Sciatic nerve (tissue), 2 donors: ENCODE data around the gene DIP2C. TPM values are rescaled to one million over a fixed set of nuclear protein-coding genes. Genes with fewer than 3 reads are reported as not detected.
A peak's percentile ranks its signal among the peaks of the same experiment; 100 is the strongest.
"Not testable (repeated sequence)": the region's sequence is repeated elsewhere in the genome, so short reads cannot be mapped to it uniquely, and the experiment has no call there.

Source experiments
- ATAC-seq: fragments of 200-7000 bp; cut with Tn5 transposase; one replicate; pipeline ENCODE4 v1.9.1; 2020; ENCODE audit warnings: mild to moderate bottlenecking, moderate library complexity
- DNase-seq: peaks from one replicate; pipeline ENCODE4 v3.0.0-alpha.2; 2020; ENCODE audit warnings: low spot score
- intact Hi-C: fragments of 100-400 bp; cut with DNase I; formaldehyde crosslinking; loops from one replicate; pipeline ENCODE4 v1.14.2; 2022
- total RNA-seq: library from RNA; stranded (reverse); fragmentation: NEBNext Ultra II Directional; extraction: Animal tissue kit (Norgen Biotek cat#: 25700); gene quantifications from one replicate; pipeline ENCODE4 v1.2.1, GENCODE V29; 2021
- donor health status: DM: no; HTN: no; CAD: no.
- donor health status: DM: no; HTN: no; CAD: no.

The DIP2C gene
- total RNA-seq, 1 donor from 2014 or later: 38.7 TPM

DNA sequence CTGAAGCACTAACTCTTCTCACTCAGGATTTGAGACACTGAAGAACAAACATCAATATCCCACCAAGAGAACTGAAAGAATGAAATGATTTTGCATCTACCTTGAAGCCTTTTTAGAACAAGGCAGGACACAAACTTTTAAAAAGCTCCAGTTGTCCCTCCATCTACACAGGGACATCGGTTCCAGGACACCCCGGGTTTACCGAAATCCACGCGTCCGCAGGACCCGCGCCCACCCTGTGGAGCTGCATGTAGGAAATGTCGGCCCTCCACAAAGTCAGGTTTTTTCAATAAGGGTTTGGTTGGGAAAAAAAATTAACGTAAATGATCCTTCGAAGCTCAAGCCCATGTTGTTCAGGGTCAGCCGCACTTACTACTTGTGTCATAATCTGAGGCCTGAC, 94.0 kb downstream of the DIP2C start:
- peak; percentile 38 for DNase-seq
- ATAC-seq: no peak
- intact Hi-C loops: no loop called here

DNA sequence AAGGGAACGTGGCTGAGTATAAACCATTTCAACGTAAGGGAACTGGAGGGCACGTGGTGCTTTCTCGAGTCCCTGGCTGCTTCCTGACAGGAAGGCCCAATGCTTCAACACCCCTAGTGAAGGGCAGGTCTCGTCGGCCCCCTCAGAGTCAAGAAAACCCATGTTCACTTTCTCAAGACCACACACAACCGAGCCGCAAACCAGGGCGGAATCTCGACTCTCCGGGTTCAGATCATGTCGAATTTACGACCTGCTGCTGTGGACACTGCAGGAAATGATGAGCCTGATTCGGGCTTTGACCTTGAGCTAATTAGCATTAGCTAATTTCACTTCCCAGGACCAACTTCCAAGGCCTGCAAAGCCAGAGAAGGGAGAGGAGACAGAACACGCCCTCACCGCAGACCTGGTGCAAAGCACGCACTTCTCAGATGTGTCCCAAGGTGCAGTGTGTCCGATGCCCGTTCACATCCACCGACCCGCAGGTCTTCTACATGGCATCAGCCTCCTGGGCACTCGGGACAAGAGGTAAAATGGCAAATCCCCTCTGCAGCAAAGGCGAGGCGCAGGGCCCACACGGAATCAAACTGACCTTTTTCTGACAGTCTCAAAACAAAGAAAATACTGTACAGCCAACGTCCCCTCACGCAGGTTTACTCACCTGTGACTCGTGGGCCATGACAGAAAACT, 94.7 kb downstream of the DIP2C start:
- DNase-seq (peak; percentile 41), ATAC-seq (no peak)
- intact Hi-C loops: no loop called here

DNA sequence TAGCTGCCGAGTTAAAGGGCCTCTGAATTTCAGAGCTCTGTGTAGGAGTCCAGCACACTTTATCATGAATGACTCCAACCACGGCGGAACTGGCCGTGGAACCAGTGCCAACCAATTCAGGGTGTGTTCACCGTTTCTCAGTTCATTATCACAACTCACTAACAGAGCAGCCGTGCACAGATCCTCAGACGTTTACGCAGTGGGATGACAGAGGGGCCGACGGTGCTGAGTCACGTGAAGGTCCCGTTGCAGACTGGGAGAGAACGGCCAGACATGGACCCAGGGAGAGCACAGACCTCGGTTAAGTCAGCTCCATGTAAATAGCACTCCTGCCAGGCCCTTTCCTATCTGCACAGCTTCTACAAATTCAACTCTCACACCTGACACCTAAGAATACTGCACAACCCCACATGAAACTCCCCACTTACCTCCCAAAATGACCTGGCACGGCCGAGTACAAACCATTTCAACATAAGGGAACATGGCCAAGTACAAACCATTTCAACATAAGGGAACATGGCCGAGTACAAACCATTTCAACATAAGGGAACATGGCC, 95.5 kb downstream of the DIP2C start:
- intact Hi-C loops: no loop called here
- peak; percentile 10 for ATAC-seq
- DNase-seq: no peak

DNA sequence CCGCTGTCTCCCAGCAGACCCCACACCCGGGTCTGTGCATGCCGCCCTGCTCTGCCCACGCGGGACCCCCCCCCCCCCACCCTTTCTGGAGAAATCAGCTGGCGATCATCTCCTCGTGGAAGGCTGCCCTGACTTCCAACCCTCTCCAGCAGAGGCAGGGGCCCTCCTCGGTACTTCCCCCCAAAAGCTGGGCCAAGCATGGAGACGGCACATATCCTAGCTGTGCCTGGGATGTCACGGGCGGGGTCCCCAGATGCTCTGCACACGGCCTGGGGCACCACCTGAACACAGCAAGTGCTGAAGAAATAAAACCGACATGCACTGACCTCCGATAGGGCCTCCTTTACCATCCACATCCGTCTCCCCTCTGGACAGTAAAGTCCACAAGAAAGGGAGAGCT, 96.0 kb downstream of the DIP2C start:
- ATAC-seq (no peak), DNase-seq (no peak)
- intact Hi-C loops: no loop called here

DNA sequence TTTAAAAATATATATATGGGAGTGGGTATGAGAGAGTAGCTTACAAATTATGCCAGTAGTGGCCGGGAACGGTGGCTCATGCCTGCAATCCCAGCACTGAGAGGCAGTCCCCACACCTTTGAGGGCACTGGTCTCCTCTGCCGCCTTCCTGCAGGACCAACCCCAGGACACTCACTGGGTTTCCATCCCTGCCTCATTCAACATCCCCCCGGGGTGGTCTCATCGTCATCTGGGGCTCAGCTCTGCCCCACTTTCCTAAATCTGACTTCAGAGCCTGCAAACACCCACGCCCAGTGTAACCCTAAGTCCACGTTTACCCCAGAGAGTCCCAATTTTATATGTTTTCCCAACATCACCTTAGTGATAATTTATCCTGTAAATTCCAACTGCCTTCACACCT, 96.5 kb downstream of the DIP2C start:
- intact Hi-C loops: no loop called here
- ATAC-seq (no peak), DNase-seq (no peak)

DNA sequence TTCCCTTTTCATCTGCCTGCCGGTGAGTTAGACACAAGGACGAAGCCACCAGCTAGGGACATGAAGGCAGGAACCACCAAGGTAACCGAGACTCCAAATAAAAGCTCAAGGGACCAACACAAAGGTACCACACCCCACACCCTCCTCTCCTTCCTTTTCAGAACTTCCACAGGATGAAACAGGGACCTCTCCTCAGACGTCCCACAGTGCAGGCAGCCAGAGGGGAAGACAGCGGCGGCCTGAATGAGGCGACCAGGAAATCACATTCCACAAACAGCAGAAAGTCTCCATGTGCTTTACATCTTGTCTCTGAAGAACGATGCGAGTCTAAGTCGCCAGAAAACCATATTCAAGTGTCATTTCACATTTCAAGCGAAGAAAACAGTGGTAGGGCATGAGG, 97.8 kb downstream of the DIP2C start:
- DNase-seq: no peak
- ATAC-seq: no peak
- intact Hi-C loops: no loop called here

DNA sequence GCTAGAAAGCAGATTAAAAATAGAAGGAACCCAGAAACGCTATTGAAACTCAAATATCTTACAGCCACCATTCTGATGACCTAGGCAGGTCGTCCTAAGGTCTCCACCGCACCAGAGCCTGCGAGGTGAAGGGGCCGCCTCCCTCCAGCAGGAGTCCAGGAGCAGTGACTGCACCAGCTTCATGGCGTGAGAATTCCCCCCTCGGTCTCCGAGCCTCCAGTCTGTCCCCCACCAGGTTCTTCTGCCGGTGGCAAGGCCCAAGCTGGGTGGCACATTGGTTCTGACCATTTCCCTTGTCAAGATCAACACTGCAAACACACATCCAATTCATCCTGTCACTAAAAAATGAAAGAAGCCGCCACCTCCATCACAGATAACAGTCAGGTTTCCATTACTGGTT, 98.7 kb downstream of the DIP2C start:
- intact Hi-C loops: no loop called here
- no peak for ATAC-seq
- no peak for DNase-seq

DNA sequence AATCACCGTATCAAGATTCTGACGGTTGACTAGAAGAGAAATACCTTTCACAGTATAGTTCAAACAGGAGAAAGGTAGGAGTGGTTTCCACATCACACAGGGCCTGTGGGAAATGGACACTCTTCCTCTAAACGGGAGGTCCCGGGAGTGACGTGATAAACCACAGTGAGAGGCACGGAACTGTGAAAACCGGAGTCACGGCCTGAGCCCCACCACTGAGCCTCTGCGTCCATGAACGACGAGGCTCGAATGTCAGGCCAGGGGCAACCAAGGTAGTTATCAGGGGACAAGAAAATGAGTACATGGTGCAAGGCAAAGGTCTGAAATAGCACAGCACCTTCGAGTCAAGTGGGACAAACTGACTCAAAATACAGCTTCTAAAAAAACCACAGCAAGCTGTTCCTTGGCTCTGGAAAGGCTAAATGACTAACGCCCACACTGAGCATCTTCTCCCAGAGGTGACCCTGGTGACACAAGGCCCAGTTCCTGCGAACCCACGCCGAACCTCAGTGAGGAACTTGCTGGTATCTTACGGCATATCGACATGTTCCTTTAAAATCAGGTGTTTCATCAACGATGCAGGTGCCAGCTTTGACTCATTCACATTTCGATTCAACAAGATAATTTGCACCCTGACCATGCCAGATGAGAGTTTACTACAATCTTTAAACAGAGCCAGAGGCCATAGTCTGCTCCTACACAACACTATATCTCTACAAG, 99.3 kb downstream of the DIP2C start:
- ATAC-seq (no peak), DNase-seq (no peak)
- intact Hi-C loops: no loop called here

DNA sequence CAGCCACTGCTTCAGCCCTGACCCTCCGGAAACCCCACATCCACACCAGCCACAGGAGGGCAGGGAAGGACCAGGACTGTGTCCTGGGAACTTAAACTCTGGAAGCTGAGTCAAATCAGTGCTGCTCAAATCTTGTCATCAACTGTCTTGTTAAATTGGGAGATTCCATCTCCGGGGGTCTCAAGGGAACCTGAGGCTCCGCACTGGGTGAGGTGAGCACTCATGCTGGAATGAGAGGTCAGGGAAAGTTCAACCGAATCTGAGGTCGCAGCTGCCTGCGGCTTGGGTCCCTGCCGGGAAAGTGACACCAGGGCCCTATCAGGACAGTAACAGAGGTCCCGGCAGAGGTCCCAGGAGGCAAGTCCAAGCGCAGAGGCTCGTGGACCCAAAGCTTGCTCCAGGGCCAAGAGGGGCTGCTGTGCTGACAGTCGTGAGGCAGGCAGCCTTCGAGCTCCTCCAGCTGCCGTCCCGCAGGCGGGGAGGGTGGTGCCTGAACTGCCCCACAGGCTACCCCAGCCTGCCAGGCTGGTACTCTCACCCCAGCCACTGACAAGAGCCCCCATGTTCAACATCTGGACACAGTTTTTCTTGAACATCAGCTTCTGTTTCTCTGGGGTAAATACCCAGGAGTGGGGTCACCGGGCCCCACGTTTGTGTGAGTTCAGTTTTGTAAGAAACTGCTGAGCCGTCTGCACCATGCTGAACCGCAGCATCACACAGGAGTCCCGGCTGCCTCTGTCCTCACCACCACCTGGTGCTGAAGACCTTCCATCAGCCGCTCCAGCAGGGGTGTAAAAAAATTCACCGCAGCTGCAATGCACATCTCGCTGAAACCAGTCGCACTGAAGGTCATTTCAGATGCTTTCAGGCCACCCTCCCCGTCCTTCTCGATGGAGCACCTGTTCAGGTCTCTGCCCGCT, 101.0 kb downstream of the DIP2C start:
- ATAC-seq: peak; percentile 59
- DNase-seq: no peak
- intact Hi-C loops: no loop called here

DNA sequence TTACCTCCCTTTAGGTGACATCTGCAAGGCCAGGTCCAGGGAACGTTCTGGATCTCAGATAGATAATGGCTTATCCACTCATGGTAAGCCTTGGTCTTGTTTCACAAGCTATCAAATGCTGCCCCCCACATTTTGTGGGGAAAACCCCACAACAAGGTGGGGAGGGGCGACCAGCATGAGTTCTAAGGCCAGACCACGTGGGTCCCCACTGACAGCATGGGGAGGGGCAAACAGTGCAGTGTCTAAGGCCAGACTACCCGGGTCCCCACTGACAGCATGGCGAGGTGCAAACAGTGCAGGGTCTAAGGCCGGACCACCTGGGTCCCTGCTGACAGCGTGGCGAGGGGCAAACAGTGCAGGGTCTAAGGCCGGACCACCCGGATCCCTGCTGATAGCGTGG, 102.8 kb downstream of the DIP2C start:
- no peak for ATAC-seq

DNA sequence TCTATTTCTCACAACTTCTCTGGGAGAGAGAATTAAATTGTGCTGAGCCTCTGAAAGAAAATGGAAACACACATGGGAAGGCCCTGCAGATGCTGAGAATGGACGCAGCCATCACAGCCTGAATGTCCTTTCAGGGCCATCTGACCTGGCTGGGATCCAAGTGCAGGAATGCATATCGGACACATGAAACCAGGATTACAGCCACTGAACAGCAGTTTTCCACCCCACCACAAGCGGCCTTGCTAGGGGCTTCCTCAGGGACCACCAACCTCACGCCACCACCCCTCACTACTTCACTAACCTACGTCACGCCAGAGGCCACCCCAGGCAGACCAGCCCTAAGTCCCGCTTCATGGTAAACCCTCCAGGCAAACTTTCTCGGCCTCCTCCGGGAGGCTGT, 103.3 kb downstream of the DIP2C start:
- intact Hi-C loops: no loop called here
- ATAC-seq (no peak), DNase-seq (no peak)

More for the DNA sequence above, 102.8 kb downstream of the DIP2C start:
- DNase-seq: no peak
- intact Hi-C loops: no loop called here

DNA sequence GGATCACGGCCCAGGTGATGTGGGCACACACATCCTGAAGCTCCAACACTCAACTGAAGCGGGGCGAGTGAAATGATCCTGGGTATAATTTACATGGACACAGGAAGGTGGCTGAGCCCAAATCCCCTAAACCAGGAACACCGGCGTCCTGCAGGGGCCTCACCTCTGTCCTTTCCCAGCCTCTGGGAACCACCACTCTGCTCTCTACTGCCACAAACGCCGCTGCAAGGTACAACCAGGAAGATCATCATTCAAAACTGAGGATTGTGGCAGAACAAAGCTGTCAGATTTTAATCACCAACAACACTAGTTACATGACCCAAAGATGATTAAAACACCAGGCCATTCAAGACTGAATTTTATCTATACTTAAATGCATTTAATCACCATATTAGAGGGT, 104.0 kb downstream of the DIP2C start:
- ATAC-seq (no peak), DNase-seq (no peak)
- intact Hi-C loops: no loop called here

DNA sequence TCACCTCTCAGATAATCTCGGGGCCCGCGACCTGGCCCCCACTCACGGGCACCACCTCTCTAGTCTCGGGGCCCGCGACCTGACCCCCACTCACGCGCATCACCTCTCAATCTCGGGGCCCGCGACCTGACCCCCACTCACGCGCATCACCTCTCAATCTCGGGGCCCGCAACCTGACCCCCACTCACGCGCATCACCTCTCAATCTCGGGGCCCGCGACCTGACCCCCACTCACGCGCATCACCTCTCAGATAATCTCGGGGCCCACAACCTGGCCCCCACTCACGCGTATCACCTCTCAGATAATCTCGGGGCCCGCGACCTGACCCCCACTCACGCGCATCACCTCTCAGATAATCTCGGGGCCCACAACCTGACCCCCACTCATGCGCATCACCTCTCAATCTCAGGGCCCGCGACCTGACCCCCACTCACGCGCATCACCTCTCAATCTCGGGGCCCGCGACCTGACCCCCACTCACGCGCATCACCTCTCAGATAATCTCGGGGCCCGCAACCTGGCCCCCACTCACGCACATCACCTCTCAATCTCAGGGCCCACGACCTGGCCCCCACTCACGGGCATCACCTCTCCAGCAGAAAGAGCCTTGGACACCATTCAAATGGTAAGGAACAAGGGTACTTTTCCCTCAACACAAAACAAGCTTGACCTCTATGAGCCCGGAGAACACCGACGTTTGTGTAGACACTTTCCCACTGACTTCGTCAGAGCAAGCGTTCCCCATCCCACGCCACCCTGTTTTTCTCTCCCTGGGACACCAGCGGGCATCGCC, 104.8 kb downstream of the DIP2C start:
- ATAC-seq, DNase-seq, intact Hi-C loops: not testable (repeated sequence)

DNA sequence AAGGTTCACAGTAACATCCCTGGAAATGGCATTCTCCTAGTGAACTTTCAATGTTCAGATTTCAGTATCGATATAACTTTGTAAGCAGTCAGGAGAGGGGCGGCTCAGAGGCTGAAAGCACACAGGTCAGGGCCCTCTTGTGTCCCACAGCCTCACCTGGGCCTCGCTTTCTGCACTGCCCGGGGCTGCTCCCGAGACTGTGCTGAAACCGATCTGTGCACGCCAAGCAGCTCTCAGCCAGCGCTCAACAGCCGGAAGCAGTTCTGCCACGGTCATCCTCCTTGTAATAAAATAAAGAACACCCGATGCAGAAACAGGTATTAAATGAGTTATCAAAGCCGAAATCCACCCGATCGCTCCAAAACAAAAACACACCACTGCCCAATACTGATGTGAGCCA, 106.0 kb downstream of the DIP2C start:
- DNase-seq: no peak
- no peak for ATAC-seq
- intact Hi-C loops: no loop called here

DNA sequence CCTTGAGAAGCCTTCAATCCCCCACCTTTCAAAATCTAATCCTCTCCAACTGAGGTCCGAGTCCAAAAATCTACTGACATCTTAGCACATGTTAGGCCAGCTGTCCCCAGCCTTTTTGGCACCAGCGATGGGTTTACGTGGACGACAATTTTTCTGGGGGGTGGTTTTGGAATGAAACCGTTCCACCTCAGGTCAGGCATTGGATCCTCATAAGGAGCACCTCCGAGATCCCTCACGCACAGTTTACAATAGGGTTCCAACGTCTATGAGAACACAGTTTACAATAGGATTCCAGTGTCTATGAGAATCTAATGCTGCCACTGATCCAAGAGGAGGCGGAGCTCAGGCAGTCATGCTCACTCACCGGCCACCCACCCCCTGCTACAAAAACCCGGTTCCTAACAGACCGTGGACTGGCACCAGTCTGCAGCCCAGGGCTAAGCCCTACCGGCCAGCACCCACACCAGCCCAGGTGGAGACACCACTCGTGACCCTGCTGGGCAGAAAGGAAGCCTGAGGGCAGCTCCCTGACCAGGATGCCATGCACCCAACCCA, 107.6 kb downstream of the DIP2C start:
- ATAC-seq (peak; percentile 39), DNase-seq (no peak)
- intact Hi-C loops: no loop called here

DNA sequence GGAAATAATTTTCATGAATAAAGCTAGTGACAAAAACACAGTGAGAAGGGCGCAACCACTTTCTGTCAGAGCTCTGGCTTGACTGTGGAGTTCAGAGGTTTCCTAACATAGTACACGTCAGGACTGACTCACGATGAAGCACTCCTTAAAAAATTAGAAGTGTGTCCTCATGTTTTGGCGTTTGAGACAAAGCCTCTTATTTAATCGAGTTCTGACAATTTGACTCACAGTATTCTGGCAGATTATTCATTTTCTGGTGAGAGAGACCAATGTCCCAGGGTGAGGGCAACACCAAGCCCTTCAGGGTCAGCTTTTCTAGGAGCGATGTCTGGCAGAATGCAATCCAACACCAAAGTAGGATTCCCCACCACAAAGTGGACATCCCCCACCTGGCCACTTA, 108.7 kb downstream of the DIP2C start:
- DNase-seq (no peak), ATAC-seq (peak; percentile 89)
- intact Hi-C loops: no loop called here

DNA sequence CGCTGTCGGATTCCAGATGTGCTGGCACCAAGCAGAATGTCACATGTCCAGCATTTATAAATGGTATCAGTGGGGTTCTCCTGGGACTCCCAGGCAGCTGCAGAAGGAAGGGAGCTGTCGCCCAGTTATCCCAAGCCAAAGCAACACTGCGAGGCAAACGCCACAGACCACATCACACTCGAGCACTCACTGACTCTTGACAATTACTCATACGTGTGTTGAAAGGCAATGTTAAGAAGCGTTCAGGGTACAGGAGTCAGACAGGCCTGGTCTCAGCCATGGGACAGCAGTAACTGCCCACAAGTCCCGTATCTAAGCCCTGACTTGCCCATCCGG, 113.4 kb downstream of the DIP2C start:
- intact Hi-C loops: no loop called here
- ATAC-seq (peak; percentile 49), DNase-seq (peak; percentile 53)

DNA sequence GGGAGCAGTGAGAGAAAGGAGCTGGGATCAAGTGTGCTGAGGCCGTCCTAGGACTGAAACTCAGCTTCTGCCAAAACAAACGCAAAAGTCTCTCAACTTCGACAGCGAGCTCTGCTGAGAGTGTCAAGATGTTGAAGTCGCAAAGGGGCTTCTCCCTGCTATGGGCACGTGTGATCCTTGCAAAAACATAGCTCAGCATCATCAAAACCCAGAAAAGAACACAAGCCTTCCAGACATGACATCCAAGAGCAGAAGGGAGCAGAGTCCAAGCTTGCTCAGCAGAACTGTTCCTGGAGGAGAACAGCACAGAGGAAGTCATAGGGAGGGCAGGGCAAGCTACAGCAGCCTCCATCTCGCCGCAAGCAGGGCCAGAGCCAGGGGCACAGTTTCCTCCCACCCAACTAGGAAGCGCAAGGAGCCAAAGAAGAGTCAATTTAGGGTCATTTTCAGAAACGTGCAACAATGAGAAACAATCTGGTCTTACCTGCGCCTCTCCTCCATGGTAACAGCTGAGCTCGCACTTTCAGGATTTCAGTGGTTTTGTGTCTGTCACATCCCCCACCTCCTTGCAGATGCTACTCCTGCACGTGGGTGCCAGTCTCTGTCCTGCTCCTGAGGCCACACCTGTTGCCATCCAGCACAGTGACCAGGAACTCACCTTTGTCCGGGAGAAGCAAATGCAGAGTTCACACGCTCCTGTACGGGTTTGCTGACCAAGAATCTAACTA, 113.9 kb downstream of the DIP2C start:
- peak; percentile 45 for DNase-seq

More for the DNA sequence above, 113.9 kb downstream of the DIP2C start:
- peak; percentile 78 for ATAC-seq
- intact Hi-C loops: no loop called here
